ENCODE measurements around the gene RABEPK.
"Not testable (repeated sequence)": the region's sequence is repeated elsewhere in the genome, so short reads cannot be mapped to it uniquely, and the experiment has no call there.

The RABEPK gene

DNA sequence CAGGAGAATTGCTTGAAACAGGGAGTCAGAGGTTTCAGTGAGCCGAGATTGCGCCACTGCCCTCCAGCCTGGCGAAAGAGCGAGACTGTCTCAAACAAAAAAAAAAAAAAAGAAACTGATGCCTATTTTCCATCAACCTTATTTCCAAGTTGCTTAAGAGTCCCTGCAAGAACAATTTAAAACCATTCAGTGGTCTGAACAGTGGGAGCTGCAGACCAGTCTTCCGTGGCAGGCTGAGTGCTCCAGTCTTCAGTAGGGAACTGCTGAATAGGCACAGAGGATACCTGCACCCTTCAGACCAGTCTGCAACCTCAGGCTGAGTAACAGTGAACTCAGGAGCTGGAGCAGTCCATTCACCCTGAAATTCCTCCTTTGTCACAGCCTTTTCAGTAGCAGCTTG lies 5.9 kb upstream of the RABEPK start:
- DNase-seq (ENCODE audit: low read depth), result not testable (repeated sequence)

DNA sequence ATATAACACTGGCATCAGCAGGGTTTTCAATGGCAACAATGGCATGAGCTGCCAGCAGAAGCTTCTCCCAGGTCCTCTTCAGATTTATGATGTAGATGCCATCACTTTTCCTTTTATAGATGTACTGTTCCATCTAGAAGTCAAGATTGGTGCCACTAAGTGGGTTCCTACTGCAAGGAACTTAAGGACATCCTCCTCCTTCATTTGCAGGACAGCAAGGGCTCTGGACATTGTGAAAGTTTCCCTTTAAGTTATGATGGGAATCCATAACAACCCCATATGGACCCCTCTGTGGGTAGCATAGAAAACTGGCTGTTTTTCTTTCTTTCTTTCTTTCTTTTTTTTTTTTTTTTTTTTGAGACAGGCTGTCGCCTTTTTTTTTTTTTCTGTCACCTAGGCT lies 4.8 kb upstream of the RABEPK start:
- not testable (repeated sequence) for DNase-seq (ENCODE audit: low read depth)

DNA sequence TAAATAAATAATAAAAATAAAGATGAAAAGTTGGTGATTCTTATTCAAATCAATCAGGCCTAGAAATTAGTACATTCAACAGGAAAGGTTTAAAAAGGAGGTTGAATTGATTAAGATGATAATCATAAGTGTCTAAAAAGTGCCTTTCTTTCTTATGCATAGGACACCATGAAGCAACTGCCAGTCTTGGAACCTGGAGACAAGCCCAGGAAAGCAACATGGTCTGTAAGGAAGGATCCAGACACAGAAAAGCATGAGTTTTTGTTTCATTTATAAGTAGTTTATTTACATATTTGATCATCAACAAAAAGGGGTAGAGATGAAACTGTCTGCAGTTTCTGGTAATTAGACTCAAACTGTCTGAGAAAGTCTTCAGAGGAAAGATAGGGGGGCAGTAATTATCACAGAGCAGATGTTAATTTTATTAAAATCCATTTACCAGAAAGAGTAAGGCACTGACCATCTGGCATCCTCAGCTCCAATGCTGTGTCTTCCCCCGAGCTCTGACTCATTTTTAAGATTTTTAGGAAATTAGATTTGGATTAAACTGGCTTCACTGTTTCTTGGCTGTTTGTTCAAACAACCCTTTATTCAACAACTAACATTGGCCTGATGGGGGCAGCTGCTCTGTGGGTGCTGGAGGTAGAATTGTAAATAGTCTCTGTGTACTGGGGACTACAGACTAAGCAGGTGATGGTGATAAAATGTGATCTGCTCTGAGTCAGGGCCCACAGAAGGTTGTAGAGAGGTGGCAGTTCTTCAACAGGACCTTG lies 2.7 kb downstream of the RABEPK start:
- DNase-seq (ENCODE audit: low read depth), result no peak

DNA sequence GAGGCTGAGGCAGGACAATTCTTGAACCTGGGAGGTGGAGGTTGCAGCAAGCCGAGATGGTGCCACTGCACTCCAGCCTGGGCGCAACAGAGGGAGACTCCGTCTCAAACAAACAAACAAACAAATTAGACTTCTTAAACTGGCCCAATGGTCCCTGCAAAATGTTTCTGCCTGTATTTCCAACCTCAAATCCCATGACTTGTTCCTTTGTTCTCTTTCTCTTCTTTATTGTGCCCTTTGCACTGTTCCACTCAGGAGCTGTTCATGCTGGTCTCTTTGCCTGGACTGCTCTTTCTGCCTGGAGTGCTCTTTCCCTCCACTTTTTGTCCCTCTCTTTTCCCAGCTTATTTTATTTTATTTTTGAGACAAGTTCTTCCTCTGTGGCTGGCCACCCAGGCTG lies 4.1 kb downstream of the RABEPK start:
- DNase-seq (ENCODE audit: low read depth), result no peak

GRCh38 chr9:125214186-125214585 lies 13.8 kb downstream of the RABEPK start:
- DNase-seq (ENCODE audit: low read depth), result no peak

- no peak for DNase-seq (ENCODE audit: low read depth)
These were observed 18.3 kb downstream of the RABEPK start for GRCh38 chr9:125218621-125219020.

- not testable (repeated sequence) for DNase-seq (ENCODE audit: low read depth)
These were observed 24.5 kb downstream of the RABEPK start for GRCh38 chr9:125224858-125225257.

DNA sequence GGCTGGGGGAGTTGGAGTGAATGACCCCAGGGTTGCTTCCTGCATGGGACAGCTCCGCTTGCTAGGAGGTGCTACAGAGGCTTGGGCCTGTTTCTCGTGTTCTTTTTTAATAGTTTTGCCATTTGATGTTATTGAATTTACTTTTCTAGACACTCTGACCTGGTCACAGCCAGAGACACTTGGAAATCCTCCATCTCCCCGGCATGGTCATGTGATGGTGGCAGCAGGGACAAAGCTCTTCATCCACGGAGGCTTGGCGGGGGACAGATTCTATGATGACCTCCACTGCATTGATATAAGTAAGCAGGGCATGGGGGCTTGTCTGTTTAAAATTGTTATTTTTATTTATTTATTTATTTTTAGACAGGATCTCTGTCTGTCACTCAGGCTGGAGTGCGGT lies 27.4 kb downstream of the RABEPK start:
- DNase-seq (ENCODE audit: low read depth), result no peak

- no peak for DNase-seq (ENCODE audit: low read depth)
These were observed 33.3 kb downstream of the RABEPK start for GRCh38 chr9:125233678-125234077.

GRCh38 chr9:125234099-125234498 lies 33.8 kb downstream of the RABEPK start:
- DNase-seq (ENCODE audit: low read depth), result not testable (repeated sequence)

DNA sequence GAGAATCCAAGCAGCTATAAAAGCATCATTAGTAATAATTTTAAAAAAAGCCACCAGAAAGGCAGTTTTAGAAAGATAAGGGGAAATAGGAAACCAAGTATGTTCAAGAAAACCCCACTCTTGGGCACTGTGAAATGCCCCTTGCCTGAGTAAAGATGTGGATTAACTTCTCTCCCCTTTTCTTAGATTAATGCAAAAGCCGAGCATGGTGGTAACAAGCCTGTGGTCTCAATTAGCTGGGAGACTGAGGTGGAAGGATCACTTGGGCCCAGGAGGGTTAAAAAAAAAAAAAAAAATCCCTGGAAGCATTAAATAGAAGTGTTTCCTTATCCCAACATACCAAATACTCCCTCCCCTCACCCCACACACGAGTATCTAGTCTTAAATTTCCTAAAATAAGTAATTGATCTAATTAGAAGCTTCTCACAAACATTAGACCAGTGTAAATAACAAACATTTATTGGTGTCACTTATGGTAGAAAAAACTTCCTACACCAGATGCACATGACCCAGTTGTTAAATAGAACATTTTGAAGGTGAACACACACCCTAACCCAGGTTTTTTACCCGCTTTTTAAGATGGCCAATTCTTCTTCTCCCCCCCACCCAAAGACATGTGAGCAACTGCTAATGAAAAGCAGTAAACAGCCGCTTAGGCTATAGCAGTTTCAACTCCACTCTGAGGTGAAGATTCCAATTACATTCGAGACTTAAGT lies 35.6 kb downstream of the RABEPK start:
- DNase-seq (ENCODE audit: low read depth), result no peak

DNA sequence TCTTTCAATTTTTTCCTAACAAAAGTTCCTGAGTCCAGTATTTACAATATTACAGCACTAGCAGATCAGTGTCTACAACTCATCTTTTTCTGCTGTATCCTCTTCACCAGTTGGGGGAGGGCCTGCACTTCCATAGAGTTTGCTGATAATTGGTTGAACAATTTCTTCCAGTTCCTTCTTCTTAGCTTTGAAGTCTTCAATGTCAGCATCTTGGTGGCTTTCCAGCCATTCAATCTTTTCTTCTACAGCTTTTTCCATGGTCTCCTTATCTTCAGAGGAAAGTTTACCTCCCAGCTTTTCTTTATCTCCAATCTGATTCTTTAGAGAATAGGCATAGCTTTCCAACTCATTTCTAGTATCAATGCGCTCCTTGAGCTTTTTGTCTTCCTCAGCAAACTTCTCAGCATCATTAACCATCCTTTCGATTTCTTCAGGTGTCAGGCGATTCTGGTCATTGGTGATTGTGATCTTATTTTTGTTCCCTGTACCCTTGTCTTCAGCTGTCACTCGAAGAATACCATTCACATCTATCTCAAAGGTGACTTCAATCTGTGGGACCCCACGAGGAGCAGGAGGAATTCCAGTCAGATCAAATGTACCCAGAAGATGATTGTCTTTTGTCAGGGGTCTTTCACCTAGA lies 36.3 kb downstream of the RABEPK start:
- DNase-seq (ENCODE audit: low read depth), result not testable (repeated sequence)

- DNase-seq (ENCODE audit: low read depth), result no peak
These were observed 38.0 kb downstream of the RABEPK start for GRCh38 chr9:125238127-125238914.

DNA sequence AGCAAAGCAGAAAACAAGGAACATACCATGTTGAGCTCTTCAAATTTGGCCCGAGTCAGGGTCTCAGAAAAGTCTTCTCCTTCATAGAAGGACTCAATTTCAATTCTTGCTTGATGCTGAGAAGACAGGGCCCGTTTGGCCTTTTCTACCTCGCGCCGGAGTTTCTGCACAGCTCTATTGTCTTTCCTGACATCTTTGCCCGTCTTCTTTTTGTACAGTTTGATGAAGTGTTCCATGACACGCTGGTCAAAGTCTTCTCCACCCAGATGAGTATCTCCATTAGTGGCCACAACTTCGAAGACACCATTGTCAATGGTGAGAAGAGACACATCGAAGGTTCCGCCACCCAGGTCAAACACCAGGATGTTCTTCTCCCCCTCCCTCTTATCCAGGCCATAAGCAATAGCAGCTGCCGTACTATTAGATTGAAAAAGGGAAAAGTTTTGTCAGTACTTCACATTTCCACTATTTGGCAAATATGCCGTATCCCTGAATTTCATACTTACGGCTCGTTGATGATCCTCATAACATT lies 38.6 kb downstream of the RABEPK start:
- DNase-seq (ENCODE audit: low read depth), result no peak

GRCh38 chr9:125239631-125240597 lies 39.6 kb downstream of the RABEPK start:
- DNase-seq (ENCODE audit: low read depth), result no peak

GRCh38 chr9:125240649-125240999 lies 40.3 kb downstream of the RABEPK start:
- DNase-seq (ENCODE audit: low read depth), result peak; percentile 22

- DNase-seq (ENCODE audit: low read depth), result peak; percentile 99
These were observed 40.9 kb downstream of the RABEPK start, which contains the start of gene HSPA5 for GRCh38 chr9:125241000-125241862. Gene HSPA5 (minus strand): TSS chr9:125241343. CDS start chr9:125241126, 217 bp downstream.

DNA sequence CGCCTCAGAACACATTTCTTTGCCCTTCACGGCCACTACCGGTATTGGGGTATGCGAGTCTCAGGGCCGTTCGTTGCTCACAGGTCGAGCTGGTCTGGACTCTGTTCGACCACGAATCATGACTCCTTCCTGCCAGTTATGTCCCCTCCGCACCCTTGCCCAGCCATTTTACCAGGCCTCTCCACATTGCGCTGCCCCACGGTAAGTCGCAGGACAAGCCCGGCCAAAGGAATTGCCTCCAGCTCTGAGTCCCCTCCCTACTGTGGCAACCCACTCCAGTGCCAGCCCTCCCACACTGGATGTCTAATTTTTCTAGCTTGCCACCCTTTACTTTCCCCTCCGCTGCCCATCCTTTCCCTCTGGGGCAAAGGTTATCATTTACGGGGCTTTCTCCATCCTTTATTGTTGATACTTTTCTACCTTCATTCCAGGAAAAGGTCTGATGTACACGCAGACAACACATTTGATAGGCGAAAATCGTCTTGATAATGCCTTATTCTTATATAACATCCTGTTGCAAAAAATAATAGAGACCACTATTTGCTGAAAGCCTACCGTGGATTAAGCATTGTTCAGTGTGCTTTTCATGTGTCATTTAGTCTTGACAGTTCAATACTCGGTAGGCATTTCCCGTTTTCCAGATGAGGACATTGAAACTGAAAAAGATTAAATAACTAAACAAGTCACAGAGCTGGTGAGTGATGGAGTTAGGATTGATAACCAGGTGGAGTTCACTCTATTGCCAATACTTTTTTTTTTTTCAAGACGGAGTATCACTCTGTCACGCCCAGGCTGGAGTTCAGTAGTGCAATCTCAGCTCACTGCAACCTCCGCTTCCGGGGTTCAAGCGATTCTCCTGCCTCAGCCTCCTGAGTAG lies 41.8 kb downstream of the RABEPK start:
- DNase-seq (ENCODE audit: low read depth), result no peak

DNA sequence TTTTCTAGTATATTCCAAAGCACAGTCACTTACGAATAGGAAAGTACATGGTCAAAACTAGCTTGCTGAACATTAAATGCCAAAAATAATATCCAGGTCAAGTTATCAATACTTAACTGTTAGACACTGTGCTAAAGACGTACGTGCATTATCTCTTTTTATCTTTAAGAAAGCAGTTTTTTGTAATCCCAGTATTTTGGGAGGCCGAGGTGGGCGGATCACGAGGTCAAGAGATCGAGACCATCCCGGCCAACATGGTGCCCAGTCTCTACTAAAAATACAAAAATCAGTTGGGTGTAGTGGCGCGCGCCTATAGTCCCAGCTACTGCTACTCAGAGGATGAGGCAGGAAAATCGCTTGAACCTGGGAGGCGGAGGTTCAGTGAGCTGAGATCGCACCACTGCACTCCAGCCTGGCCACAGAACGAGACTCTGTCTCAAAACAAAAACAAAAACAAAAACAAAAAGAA lies 43.5 kb downstream of the RABEPK start:
- DNase-seq (ENCODE audit: low read depth), result no peak
